GM23248 (cell line): ENCODE results near the gene ABHD6. TPM values are rescaled to one million over a fixed set of nuclear protein-coding genes. Genes with fewer than 3 reads are reported as not detected.

Source experiments
- DNase-seq: peaks from one replicate; pipeline ENCODE4 v3.0.0-alpha.2; 2015
- H2AFZ ChIP-seq: fragments of 200-600 bp; sonication (generic); 2 replicates; pipeline ENCODE4 v1.6.1; 2016; ENCODE audit warnings: antibody characterized with exemption
- H3F3A ChIP-seq: fragments of 200-600 bp; sonication (generic); 2 replicates; pipeline ENCODE4 v1.6.1; 2016; ENCODE audit warnings: mild to moderate bottlenecking, antibody characterized with exemption, mixed run types; ENCODE audit not compliant: insufficient read depth
- H3K27ac ChIP-seq: fragments of 200-600 bp; sonication (generic); 2 replicates; pipeline ENCODE4 v1.5.1; 2016; ENCODE audit warnings: mild to moderate bottlenecking
- H3K27me3 ChIP-seq: fragments of 200-600 bp; sonication (generic); replicated peaks from 2 replicates; pipeline ENCODE4 v1.6.1; 2016; ENCODE audit warnings: mild to moderate bottlenecking; ENCODE audit not compliant: insufficient read depth
- H3K36me3 ChIP-seq: fragments of 200-600 bp; sonication (generic); 2 replicates; pipeline ENCODE4 v1.6.1; 2016; ENCODE audit warnings: low read depth, mild to moderate bottlenecking
- H3K4me1 ChIP-seq: fragments of 200-600 bp; sonication (generic); 2 replicates; pipeline ENCODE4 v1.6.1; 2016; ENCODE audit warnings: mild to moderate bottlenecking; ENCODE audit not compliant: insufficient read depth
- H3K4me2 ChIP-seq: fragments of 200-600 bp; sonication (generic); one replicate; pipeline ENCODE4 v1.6.1; 2016; ENCODE audit warnings: mild to moderate bottlenecking; ENCODE audit not compliant: unreplicated experiment
- H3K4me3 ChIP-seq: fragments of 200-600 bp; sonication (generic); 2 replicates; pipeline ENCODE4 v1.5.1; 2016; ENCODE audit warnings: mild to moderate bottlenecking
- H3K79me2 ChIP-seq: fragments of 200-600 bp; sonication (generic); 2 replicates; pipeline ENCODE4 v1.6.1; 2016; ENCODE audit warnings: mild to moderate bottlenecking; ENCODE audit not compliant: insufficient read depth
- H3K9ac ChIP-seq: fragments of 200-600 bp; sonication (generic); 2 replicates; pipeline ENCODE4 v1.6.1; 2016; ENCODE audit warnings: mild to moderate bottlenecking
- H3K9me2 ChIP-seq: fragments of 200-600 bp; sonication (generic); 2 replicates; pipeline ENCODE4 v1.6.1; 2016; ENCODE audit warnings: mixed run types, mild to moderate bottlenecking, moderate library complexity; ENCODE audit not compliant: insufficient read depth
- H3K9me3 ChIP-seq: fragments of 200-600 bp; sonication (generic); one replicate; pipeline ENCODE4 v1.6.1; 2017; ENCODE audit warnings: low read depth
- H4K20me1 ChIP-seq: fragments of 200-600 bp; sonication (generic); 2 replicates; pipeline ENCODE4 v1.6.0; 2016; ENCODE audit not compliant: insufficient read depth
- EZH2 ChIP-seq: fragments of 200-600 bp; sonication (generic); IDR thresholded peaks from 2 replicates; pipeline ENCODE4 v1.6.1; 2018; ENCODE audit warnings: antibody characterized with exemption, mild to moderate bottlenecking; ENCODE audit not compliant: insufficient read depth, poor library complexity, severe bottlenecking
- EZH2phosphoT487 ChIP-seq: fragments of 200-600 bp; sonication (generic); IDR thresholded peaks from 2 replicates; pipeline ENCODE4 v1.6.1; 2018; ENCODE audit warnings: antibody characterized with exemption, moderate library complexity, mild to moderate bottlenecking, low read depth; ENCODE audit not compliant: insufficient read depth
- WGBS, 2 experiments: methylation state at CpG; one replicate each; pipeline ENCODE4 v1.1.6; 2015 to 2017; ENCODE audit warnings: low lambda C conversion rate in 2 of 2, low coverage in 1 of 2; ENCODE audit errors: missing lambda C conversion rate in 2 of 2; 5-methylcytosine and 5-hydroxymethylcytosine counted together
- in situ Hi-C: fragments of 300-500 bp; cut with MboI; formaldehyde crosslinking; loops from 2 replicates; pipeline ENCODE4 v1.15.0; 2020
- polyA plus RNA-seq: library from polyadenylated mRNA; unstranded; fragments of >200 nt; fragmentation: Nextera tagmentation; extraction: Ambion mirVana; gene quantifications from 2 replicates; pipeline ENCODE4 v1.2.1, GENCODE V29; 2016
- total RNA-seq: library from RNA; depleted of rRNA; stranded (reverse); fragments of >200 nt; shearing (Covaris generic); gene quantifications from 2 replicates; pipeline ENCODE4 v1.2.3, GENCODE V29; 2014

The ABHD6 gene
- total and polyA plus RNA-seq, 2 experiments from 2014 or later: 4.4 to 5.3 TPM

DNA sequence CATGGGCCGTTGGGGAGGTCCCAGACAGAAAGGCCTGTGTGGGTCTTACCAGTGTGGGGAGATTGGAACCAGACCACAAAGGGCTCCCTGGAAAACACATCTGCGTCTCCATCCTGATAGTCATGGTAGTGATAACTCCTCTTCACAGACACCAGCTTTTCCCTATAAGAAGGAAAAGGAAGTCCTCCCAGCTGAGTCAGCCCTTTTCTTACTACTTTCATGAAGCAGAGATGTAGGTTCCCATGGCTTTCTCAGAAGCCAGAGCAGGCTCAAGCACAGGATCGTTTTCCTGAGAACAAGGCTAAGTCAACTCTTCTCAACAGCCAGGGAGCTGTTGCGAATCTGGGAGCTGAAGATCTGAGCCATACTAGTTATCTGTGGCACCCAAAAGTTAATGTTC lies 32.9 kb upstream of the ABHD6 start:
- H3K36me3 ChIP-seq: no peaks in the 10 kb centered on the region
- H3K9me3 ChIP-seq: no peaks in the 10 kb centered on the region
- peaks cover 6% of the 10 kb centered on the region for H3K4me1 ChIP-seq
- no peak overlapping the region for H3K9ac ChIP-seq
- WGBS, 2 experiments: 75% methylated on average over 4 of the region's 4 CpGs
- no peak overlapping the region for H3K4me2 ChIP-seq
- TF ChIP-seq EZH2phosphoT487 (no peak), EZH2 (no peak)
- no peaks in the 10 kb centered on the region for H3F3A ChIP-seq
- H4K20me1 ChIP-seq: no peaks in the 10 kb centered on the region
- H2AFZ ChIP-seq: no peak overlapping the region
- no peak overlapping the region for H3K27ac ChIP-seq
- H3K9me2 ChIP-seq: no peaks in the 10 kb centered on the region
- DNase-seq: no peak
- in situ Hi-C loops: no loop called here
- H3K4me3 ChIP-seq: no peak overlapping the region
- 0 out of 2 replicates have a peak, but pooled peaks cover under 1% of the 10 kb centered on the region for H3K27me3 ChIP-seq
- H3K79me2 ChIP-seq: no peaks in the 10 kb centered on the region

DNA sequence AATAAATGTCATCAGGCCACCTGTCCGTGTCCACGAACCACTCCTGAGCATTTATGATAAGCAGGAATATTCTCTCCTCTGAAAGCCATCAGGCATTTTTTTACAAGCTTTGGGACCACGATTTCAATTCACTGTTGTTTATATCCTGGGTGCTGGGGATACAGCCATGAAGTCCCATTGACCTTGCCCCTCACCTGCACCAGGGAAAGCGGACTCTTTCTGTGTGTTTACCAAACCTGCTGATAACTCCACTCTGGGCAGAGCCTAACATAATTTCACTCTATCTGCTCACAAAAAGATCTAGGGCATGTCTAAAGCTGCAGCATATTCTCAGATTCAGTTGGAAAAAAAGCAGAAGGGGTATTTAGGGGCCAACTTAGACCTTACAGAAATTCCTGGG lies 31.6 kb upstream of the ABHD6 start:
- no peak overlapping the region for H3K4me3 ChIP-seq
- H4K20me1 ChIP-seq: no peaks in the 10 kb centered on the region
- H3K4me1 ChIP-seq: peaks cover 6% of the 10 kb centered on the region
- no peak overlapping the region for H3K9ac ChIP-seq
- H3F3A ChIP-seq: no peaks in the 10 kb centered on the region
- DNase-seq: no peak
- H3K36me3 ChIP-seq: no peaks in the 10 kb centered on the region
- H3K27me3 ChIP-seq: no peaks in the 10 kb centered on the region
- H3K4me2 ChIP-seq: no peak overlapping the region
- WGBS, 2 experiments: 63 to 72% methylated on average over 4 of the region's 4 CpGs
- TF ChIP-seq EZH2phosphoT487 (no peak), EZH2 (no peak)
- in situ Hi-C loops: no loop called here
- H3K9me2 ChIP-seq: no peaks in the 10 kb centered on the region
- no peak overlapping the region for H3K27ac ChIP-seq
- no peaks in the 10 kb centered on the region for H3K9me3 ChIP-seq
- no peaks in the 10 kb centered on the region for H3K79me2 ChIP-seq
- H2AFZ ChIP-seq: no peak overlapping the region

DNA sequence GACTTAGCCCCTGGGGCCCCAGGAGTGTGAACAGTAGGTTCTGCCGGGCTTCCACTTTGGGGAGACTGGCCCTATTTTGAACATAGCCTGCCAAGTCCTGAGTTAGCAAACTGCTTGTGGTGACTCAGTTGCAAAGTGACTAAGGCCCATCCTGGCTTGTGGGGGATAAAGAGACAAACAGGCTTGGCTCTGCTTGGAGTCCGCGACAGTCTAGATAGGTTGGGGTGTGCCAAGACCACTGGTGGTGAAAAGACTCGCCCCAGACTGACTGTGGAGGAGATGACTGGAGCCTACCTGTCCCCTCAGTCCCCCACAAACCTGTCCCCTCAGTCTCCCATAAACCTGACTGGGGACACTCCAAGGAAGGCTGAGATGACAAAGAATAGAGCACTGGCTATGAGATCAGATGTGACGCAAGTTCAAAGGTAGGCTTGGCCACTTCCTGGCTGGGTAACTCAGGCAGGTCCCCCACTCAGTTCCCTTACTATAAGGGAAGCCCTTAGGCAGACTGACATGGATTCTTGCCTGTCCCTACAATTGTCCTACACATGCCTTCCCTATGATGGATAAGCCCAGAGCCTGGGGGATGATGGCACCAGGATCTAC lies 31.1 kb upstream of the ABHD6 start:
- Histone ChIP-seq H3K27me3 (no peaks in the 10 kb centered on the region), H3K9me3 (no peaks in the 10 kb centered on the region), H4K20me1 (no peaks in the 10 kb centered on the region), H3K4me2 (no peak overlapping the region), H3K9me2 (no peaks in the 10 kb centered on the region), H3K4me3 (no peak overlapping the region), H3K36me3 (no peaks in the 10 kb centered on the region), H2AFZ (no peak overlapping the region), H3F3A (no peaks in the 10 kb centered on the region), H3K79me2 (no peaks in the 10 kb centered on the region), H3K9ac (no peak overlapping the region), H3K4me1 (peaks cover 6% of the 10 kb centered on the region), H3K27ac (no peak overlapping the region)
- TF ChIP-seq EZH2phosphoT487 (no peak), EZH2 (no peak)
- peak; percentile 90 for DNase-seq
- 39 to 44% methylated on average over 5 of the region's 5 CpGs for WGBS, 2 experiments
- in situ Hi-C loops: no loop called here

DNA sequence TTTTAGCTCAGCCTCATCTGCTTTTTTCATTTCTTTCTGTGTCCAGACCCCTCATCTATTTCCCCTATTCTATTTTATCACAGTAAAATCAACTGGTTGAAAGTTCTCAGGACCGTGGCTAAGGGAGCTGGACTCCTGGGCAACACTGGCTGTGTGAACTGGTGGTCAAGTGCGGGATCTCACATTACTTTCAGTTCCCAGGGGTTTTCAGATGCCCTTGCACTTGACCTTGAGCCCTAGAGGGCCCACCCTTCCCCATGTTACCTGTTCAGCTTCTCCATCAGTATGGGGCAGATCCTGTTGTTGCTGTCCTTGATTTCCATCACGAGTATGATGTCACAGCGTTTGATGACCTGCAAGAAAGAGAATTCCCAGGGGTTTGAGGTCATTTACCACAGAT lies 29.6 kb upstream of the ABHD6 start:
- WGBS, 2 experiments: 72 to 76% methylated on average over 4 of the region's 4 CpGs

DNA sequence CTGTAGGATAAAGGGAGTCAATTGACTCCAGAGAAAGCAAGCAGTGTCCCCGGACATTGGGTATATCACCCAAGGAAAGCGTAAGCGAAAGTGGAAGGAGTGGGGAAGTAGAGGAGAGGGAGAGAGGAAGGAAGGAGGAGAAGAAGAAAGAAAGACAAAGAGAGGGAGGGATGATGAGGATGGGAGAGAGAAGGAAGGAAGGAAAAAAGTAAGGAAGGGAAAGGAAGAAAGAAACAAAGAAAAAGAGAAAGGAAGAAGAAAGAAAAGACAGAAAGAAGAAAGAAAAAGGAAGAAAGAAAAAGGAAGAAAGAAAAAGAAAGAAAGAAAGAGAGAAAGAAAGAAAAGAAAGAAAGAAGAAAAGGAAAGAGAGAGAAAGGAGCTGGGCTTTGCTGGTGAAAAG lies 27.7 kb upstream of the ABHD6 start:
- Histone ChIP-seq H3K27ac (no peak overlapping the region), H3K79me2 (no peaks in the 10 kb centered on the region), H3K4me2 (no peak overlapping the region), H3K9me2 (no peaks in the 10 kb centered on the region), H2AFZ (no peak overlapping the region), H3K9me3 (no peaks in the 10 kb centered on the region), H3K9ac (no peak overlapping the region), H3K27me3 (no peaks in the 10 kb centered on the region; the same call in 1 of the 2 replicates), H4K20me1 (no peaks in the 10 kb centered on the region), H3F3A (no peaks in the 10 kb centered on the region), H3K4me1 (peaks cover 6% of the 10 kb centered on the region), H3K36me3 (no peaks in the 10 kb centered on the region), H3K4me3 (no peak overlapping the region)
- TF ChIP-seq EZH2phosphoT487 (no peak), EZH2 (no peak)
- in situ Hi-C loops: no loop called here
- no peak for DNase-seq
- WGBS, 2 experiments: 83 to 84% methylated on average over 3 of the region's 3 CpGs

More for the DNA sequence above, 29.6 kb upstream of the ABHD6 start:
- Histone ChIP-seq H2AFZ (no peak overlapping the region), H3K9ac (no peak overlapping the region), H3K9me2 (no peaks in the 10 kb centered on the region), H3K27ac (no peak overlapping the region), H3K4me2 (no peak overlapping the region), H3K9me3 (no peaks in the 10 kb centered on the region), H3K4me3 (no peak overlapping the region), H3K79me2 (no peaks in the 10 kb centered on the region), H3K36me3 (no peaks in the 10 kb centered on the region), H3F3A (no peaks in the 10 kb centered on the region), H3K27me3 (no peaks in the 10 kb centered on the region; the same call in 1 of the 2 replicates), H4K20me1 (no peaks in the 10 kb centered on the region), H3K4me1 (peaks cover 6% of the 10 kb centered on the region)
- in situ Hi-C loops: no loop called here
- no peak for DNase-seq
- TF ChIP-seq EZH2 (no peak), EZH2phosphoT487 (no peak)
